Epithelial cell of alveolus of lung (primary cell): ENCODE data around the gene GRPEL2. TPM values are rescaled to one million over a fixed set of nuclear protein-coding genes. Genes with fewer than 3 reads are reported as not detected.

Source experiments
- total RNA-seq: library from RNA; depleted of rRNA; stranded (reverse); fragments of >200 nt; gene quantifications from 2 replicates; pipeline ENCODE4 v1.2.1, GENCODE V29; 2015

Gene GRPEL2
- total RNA-seq, result 7.9 and 19.3 TPM in 2 replicates

GRCh38 chr5:149345147-149345891, at the start of gene GRPEL2:
TSS of gene GRPEL2 (plus strand) at chr5:149345499. CDS start at chr5:149345540, 41 bp downstream.

GRCh38 chr5:149357370-149358293, 12.3 kb downstream of the GRPEL2 start, which contains the start of gene PCYOX1L:
TSS of gene PCYOX1L (plus strand) at chr5:149358046. CDS start at chr5:149358069, 23 bp downstream.

DNA sequence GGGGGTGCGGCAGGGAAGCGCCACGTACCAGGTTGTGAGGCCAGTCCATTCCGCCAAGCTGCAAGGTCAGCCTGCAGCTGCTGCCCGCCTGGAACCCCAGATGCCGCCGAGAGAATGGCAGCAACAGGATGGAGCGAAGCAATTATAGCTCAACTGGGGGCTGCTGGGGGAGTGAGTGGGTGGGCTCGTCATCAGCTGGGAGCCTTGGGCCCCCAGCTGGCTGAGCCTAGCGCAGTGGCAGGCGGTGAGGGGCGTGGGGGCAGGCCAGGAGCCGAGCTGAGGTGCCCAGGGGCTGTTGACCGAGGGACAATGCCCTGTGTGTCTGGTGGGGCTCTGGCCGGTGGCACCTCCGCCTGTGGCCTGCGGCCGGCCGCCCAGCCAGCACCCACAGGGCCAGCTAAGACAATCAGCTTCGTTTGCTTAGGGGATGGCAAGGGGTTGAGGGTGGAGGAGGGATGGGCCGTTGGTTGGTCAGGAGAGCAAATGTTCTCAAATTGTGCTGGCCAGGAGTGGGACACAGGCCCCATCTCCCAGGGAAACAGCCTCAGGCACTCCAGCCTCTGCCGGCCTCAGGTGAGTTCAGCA, 34.0 kb downstream of the GRPEL2 start, which contains the start of gene IL17B:
TSS of gene IL17B (minus strand) at position 116 of the 585 bp plus-strand sequence. CDS start at position 49, 67 bp downstream.

Other genes starting within 250 kb of the GRPEL2 start
- gene ABLIM3, start 204.0 kb upstream of the GRPEL2 start, total RNA-seq, result 84.9 and 91.3 TPM in 2 replicates
- gene AFAP1L1, start 73.6 kb upstream of the GRPEL2 start, total RNA-seq, result 9.0 and 9.7 TPM in 2 replicates
- gene PCYOX1L, start 12.5 kb downstream of the GRPEL2 start, total RNA-seq, result 10.4 and 14.2 TPM in 2 replicates
- gene IL17B, start 33.8 kb downstream of the GRPEL2 start, total RNA-seq, result 0.80 and 1.2 TPM in 2 replicates
- gene CSNK1A1, start 205.9 kb downstream of the GRPEL2 start, total RNA-seq, result 218 and 219 TPM in 2 replicates
- 0.16 and 0.78 TPM in 2 replicates for gene ARHGEF37, start 236.0 kb downstream of the GRPEL2 start, total RNA-seq